ENCODE measurements around the gene ACOXL.

ACOXL gene

GRCh38 chr2:110755491-110756078 lies 23.2 kb downstream of the ACOXL start:
- DNase-seq (ENCODE audit: low read depth, low spot score): no peak

GRCh38 chr2:110759411-110759810 lies 27.0 kb downstream of the ACOXL start:
- no peak for DNase-seq (ENCODE audit: low read depth, low spot score)

GRCh38 chr2:110764931-110765330 lies 32.6 kb downstream of the ACOXL start:
- no peak for DNase-seq (ENCODE audit: low read depth, low spot score)

GRCh38 chr2:110766291-110766690 lies 33.9 kb downstream of the ACOXL start:
- DNase-seq (ENCODE audit: low read depth, low spot score): no peak

DNA sequence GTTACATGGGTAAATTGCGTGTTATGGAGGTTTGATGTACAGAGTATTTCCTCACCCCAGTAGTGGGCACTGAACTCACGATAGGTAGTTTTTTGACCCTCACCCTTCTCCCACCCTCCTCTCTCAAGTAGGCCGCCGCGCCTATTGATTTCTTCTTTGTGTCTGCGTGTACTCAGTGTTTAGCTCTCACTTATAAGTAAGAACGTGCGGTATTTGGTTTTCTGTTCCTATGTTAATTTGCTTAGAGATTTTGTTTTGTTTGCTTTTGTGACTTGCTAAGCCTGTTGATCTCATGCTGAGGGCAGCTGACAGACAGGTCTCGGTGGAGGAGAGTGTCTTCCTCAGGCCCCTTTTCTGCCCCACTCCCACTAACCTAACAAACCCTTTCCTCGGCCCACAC lies 36.2 kb downstream of the ACOXL start:
- no peak for DNase-seq (ENCODE audit: low read depth, low spot score)

- DNase-seq (ENCODE audit: low read depth, low spot score): no peak
Observed at GRCh38 chr2:110770404-110770958, 38.1 kb downstream of the ACOXL start.

DNA sequence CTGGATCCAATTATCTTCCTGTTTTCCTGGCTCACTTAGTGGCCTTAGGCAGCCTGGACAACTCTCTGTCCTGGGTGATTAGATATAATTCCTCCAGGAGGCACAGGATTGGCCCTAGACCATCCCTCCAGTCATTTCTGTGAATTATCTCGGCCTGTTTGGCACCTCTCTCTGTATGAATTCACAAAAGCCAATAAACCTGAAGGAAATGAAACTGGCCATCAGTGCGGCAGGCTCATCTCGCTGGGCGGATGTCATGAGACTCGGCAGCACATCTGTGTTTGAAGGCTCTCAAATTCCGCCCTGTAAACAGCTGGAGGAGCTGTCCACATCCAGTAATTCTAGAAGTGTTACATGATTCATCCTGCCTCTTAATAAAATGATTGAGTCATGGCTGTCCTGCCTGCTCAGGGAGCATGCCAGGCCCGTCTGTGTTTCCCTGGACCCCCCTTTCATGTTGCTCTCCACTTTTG lies 38.6 kb downstream of the ACOXL start:
- peak; percentile 9 for DNase-seq (ENCODE audit: low read depth, low spot score)

GRCh38 chr2:110771547-110772382 lies 39.4 kb downstream of the ACOXL start:
- no peak for DNase-seq (ENCODE audit: low read depth, low spot score)

GRCh38 chr2:110772383-110772755 lies 40.0 kb downstream of the ACOXL start:
- DNase-seq (ENCODE audit: low read depth, low spot score): no peak

DNA sequence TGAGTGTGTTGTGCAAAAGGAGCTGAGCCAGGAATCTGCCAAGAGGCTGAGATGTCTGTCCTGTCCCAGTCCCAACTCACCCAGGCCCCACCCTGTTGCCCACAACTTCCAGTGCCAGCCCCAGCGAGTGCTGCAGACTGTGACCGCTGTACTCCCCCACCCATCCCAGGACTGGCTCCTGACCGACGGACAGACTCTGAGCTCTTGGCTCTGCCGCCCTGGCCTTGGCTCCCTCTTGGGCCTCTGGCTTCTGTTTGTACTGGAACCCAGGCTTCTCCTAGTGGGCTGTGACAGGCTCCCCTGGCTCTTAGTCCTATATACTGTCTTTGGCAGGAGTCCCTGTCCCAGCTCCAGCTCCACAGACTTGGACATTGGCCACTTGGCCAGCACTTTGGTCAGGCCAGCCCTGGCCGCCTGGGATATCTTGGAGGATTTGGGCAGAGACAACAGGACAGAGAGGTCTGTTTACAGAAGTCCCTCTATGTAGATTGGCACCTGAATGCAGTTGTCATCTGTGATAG lies 41.1 kb downstream of the ACOXL start:
- no peak for DNase-seq (ENCODE audit: low read depth, low spot score)

GRCh38 chr2:110774701-110775100 lies 42.3 kb downstream of the ACOXL start:
- DNase-seq (ENCODE audit: low read depth, low spot score): no peak

GRCh38 chr2:110777531-110778311 lies 45.3 kb downstream of the ACOXL start:
- DNase-seq (ENCODE audit: low read depth, low spot score): no peak

GRCh38 chr2:110780461-110780860 lies 48.1 kb downstream of the ACOXL start:
- no peak for DNase-seq (ENCODE audit: low read depth, low spot score)

- DNase-seq (ENCODE audit: low read depth, low spot score): no peak
Observed at GRCh38 chr2:110783196-110783873, 51.0 kb downstream of the ACOXL start.

DNA sequence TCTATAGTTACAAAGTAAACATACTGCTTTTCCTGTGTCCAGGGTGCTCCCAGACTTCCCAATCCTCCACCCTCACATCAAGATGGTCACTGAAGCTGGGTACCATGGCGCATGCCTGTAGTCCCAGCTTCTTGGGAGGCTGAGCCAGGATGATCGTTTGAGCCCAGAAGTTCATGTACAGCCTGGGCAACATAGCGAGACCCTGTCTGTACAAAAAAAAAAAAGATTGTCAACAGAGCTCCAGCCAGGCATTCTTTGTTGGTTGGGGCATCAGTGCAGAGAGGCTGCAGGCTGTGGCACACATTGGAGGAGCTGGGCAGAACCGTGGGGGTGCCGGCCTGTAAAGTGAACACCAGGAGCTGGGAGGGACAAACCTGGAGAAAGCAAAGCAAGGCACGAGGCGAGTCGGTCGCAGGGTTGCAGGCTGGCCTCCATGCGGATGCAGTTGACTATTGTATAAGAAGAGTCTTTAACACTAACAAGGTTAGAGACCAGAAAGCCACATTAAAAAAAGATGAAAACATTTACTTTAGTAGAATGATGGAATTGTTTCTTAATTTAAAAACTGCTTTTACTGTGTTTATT lies 51.8 kb downstream of the ACOXL start:
- no peak for DNase-seq (ENCODE audit: low read depth, low spot score)

DNA sequence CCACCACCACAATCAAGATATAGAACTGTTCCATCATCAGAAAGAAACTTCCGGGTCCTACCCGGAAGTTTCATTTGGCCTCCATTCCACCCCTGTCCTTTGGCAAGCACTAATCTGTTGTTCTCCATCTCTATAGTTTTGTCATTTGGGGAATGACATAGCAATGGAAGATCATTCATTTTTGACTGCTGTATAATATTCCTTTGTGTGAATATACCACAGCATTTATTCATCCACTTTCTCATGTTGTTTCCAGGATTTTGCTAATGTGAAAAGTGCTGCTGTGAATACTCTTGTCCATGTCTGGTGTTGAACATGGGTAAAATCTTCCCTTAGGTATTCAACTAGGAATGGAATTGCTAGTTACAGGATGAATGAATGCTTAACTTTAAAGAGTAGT lies 53.1 kb downstream of the ACOXL start:
- DNase-seq (ENCODE audit: low read depth, low spot score): no peak

DNA sequence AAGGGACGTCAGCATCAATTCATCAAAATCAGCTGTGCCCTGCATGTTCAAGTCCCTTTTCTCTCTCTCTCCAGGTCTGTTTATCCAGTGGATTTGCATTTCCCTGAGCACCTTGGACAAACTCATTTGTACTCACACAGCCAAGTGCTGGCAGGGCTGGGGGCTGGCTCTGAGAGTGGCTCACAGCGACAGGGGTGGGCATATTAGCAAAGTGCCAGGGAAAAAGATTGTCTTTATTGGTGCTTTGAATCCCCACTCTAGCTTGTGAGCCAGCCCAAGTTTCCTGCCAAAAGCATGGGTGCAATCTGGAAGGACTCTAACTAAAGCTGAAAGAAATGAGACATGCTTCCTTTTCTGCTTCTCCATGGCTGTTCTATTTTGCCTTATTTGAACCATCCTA lies 56.6 kb downstream of the ACOXL start:
- no peak for DNase-seq (ENCODE audit: low read depth, low spot score)

- no peak for DNase-seq (ENCODE audit: low read depth, low spot score)
Observed at GRCh38 chr2:110789706-110790105, 57.3 kb downstream of the ACOXL start.

- DNase-seq (ENCODE audit: low read depth, low spot score): no peak
Observed at GRCh38 chr2:110790907-110791306, 58.5 kb downstream of the ACOXL start.

DNA sequence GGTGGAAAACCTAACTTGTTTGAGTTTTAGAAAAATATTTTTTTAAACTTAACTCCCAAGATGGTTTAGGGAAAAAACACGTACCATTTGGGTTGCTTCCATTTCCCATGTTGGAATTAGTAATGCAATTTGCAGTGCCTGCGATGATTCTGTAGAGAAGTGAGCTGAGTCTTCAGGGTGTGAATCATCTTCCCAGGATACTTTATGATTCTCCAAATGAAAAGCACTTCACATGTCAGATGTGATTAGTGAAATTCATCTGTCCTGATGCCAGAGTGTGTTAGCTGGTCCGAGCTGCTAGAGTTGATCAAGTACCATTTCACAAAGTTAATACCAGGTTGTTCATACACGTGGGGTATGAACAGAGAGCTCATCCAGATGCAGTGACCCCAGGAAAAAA lies 59.1 kb downstream of the ACOXL start:
- no peak for DNase-seq (ENCODE audit: low read depth, low spot score)

- no peak for DNase-seq (ENCODE audit: low read depth, low spot score)
Observed at GRCh38 chr2:110793034-110793433, 60.7 kb downstream of the ACOXL start.
